GM12892 (cell line): ENCODE data around the gene LCE7A.

Experiments
- POLR2A ChIP-seq: IDR thresholded peaks from 2 replicates; pipeline ENCODE4 v1.6.1; 2011; ENCODE audit warnings: low read depth, low read length, control low read depth
- POLR2AphosphoS5 ChIP-seq: IDR thresholded peaks from 2 replicates; pipeline ENCODE4 v1.6.1; 2011; ENCODE audit warnings: low read depth, low read length, control low read depth
- TAF1 ChIP-seq: IDR thresholded peaks from 2 replicates; pipeline ENCODE4 v1.6.1; 2011; ENCODE audit warnings: low read depth, mild to moderate bottlenecking, control low read depth, low read length, borderline replicate concordance

DNA sequence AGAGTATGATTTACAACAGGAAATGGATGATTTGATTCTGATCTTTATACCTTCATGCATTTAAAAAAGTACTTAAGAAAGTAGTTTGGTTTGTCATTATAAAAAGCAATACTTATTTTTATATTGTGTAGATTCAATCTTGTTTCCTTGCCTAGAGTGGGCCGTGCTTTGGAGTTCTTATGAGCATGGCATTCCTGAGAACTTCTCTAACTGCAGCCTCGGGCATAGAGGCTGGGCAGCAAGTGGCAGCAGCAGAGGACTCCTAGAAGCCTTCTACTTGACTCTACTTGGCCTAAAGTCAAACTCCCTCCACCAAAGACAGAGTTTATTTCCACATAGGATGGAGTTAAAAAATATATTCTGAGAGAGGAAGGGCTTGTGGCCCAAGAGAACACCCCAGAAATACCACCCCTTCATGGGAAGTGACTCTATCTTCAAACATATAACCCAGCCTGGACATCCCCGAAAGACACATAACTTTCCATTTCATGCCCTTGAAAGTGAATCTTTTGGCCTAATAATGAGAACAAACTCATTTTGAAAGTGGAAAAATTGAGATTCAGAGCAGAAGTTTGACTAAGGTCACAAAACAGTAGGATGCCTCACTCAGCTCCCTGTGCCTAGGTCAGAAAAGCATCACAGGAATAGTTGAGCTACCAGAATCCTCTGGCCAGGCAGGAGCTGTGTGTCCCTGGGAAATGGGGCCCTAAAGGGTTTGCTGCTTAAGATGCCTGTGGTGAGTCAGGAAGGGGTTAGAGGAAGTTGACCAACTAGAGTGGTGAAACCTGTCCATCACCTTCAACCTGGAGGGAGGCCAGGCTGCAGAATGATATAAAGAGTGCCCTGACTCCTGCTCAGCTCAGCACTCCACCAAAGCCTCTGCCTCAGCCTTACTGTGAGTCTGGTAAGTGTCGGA is 48.1 kb downstream of the LCE7A start, which contains the start of gene IVL:
- no peak for TF ChIP-seq POLR2A
- no peak for TF ChIP-seq POLR2AphosphoS5
- no peak for TF ChIP-seq TAF1
